HCEC 1CT (cell line): ENCODE results near the gene OR7G3.

Experiments used
- DNase-seq: peaks from one replicate; pipeline ENCODE4 v3.0.0-alpha.2; 2017

OR7G3 gene

GRCh38 chr19:9126900-9127405 is at the start of gene OR7G3:
TSS of gene OR7G3 (minus strand) at chr19:9126950. CDS start at chr19:9126950, 0 bp downstream.
- DNase-seq, result no peak

GRCh38 chr19:9175326-9175725 is 48.6 kb upstream of the OR7G3 start:
- DNase-seq, result no peak

GRCh38 chr19:9171393-9171991 is 44.7 kb upstream of the OR7G3 start:
- DNase-seq, result no peak

- DNase-seq, result no peak
Observed at GRCh38 chr19:9166846-9167245, 40.1 kb upstream of the OR7G3 start.

- DNase-seq, result no peak
Observed at GRCh38 chr19:9165261-9165660, 38.5 kb upstream of the OR7G3 start.

- DNase-seq, result no peak
Observed at GRCh38 chr19:9161427-9161826, 34.7 kb upstream of the OR7G3 start.

- DNase-seq, result no peak
Observed at GRCh38 chr19:9159891-9160290, 33.1 kb upstream of the OR7G3 start.

GRCh38 chr19:9156304-9156703 is 29.6 kb upstream of the OR7G3 start:
- DNase-seq, result no peak

- no peak for DNase-seq
Observed at GRCh38 chr19:9155591-9155990, 28.8 kb upstream of the OR7G3 start.

- no peak for DNase-seq
Observed at GRCh38 chr19:9151367-9151766, 24.6 kb upstream of the OR7G3 start.

GRCh38 chr19:9150650-9151049 is 23.9 kb upstream of the OR7G3 start:
- no peak for DNase-seq

- no peak for DNase-seq
Observed at GRCh38 chr19:9149997-9150396, 23.2 kb upstream of the OR7G3 start.

GRCh38 chr19:9148697-9149096 is 21.9 kb upstream of the OR7G3 start:
- DNase-seq, result no peak

- DNase-seq, result no peak
Observed at GRCh38 chr19:9146882-9147281, 20.1 kb upstream of the OR7G3 start.

GRCh38 chr19:9144920-9145319 is 18.2 kb upstream of the OR7G3 start:
- no peak for DNase-seq

- peak; percentile 90 for DNase-seq
Observed at GRCh38 chr19:9140159-9140874, 13.6 kb upstream of the OR7G3 start, which contains the start of gene ZNF317. TSS of gene ZNF317 (plus strand) at chr19:9140397. CDS start at chr19:9156017, 15,620 bp downstream.

GRCh38 chr19:9139609-9140158 is 12.9 kb upstream of the OR7G3 start:
- no peak for DNase-seq

- DNase-seq, result no peak
Observed at GRCh38 chr19:9132422-9132821, 5.7 kb upstream of the OR7G3 start.

GRCh38 chr19:9130965-9131364 is 4.2 kb upstream of the OR7G3 start:
- DNase-seq, result no peak

GRCh38 chr19:9128171-9128570 is 1.4 kb upstream of the OR7G3 start:
- DNase-seq, result peak; percentile 21

- DNase-seq, result no peak
Observed at GRCh38 chr19:9116547-9116946, 10.2 kb downstream of the OR7G3 start.

- no peak for DNase-seq
Observed at GRCh38 chr19:9115307-9115813, 11.4 kb downstream of the OR7G3 start, which contains the start of gene OR7G1. TSS of gene OR7G1 (minus strand) at chr19:9115763. CDS start at chr19:9115763, 0 bp downstream.

- no peak for DNase-seq
Observed at GRCh38 chr19:9109959-9110358, 16.8 kb downstream of the OR7G3 start.

GRCh38 chr19:9107375-9107774 is 19.4 kb downstream of the OR7G3 start, which contains the start of gene OR7G2:
TSS of gene OR7G2 (minus strand) at chr19:9107475. CDS start at chr19:9103243, 4,232 bp downstream.
- no peak for DNase-seq
